ENCODE results near the gene RAB11FIP3.
"Not testable (repeated sequence)": the region's sequence is repeated elsewhere in the genome, so short reads cannot be mapped to it uniquely, and the experiment has no call there.

Gene RAB11FIP3

GRCh38 chr16:425082-425718 is at the start of gene RAB11FIP3:
TSS of gene RAB11FIP3 (plus strand) at chr16:425649. CDS start at chr16:426007, 358 bp downstream.
- DNase-seq: peak; percentile 86

GRCh38 chr16:375927-376816 is 49.3 kb upstream of the RAB11FIP3 start:
- no peak for DNase-seq

- DNase-seq: no peak
These were observed 48.5 kb upstream of the RAB11FIP3 start for GRCh38 chr16:376817-377418.

GRCh38 chr16:377419-377951 is 48.0 kb upstream of the RAB11FIP3 start:
- no peak for DNase-seq

GRCh38 chr16:378113-378820 is 47.2 kb upstream of the RAB11FIP3 start:
- DNase-seq: not testable (repeated sequence)

GRCh38 chr16:378821-379182 is 46.6 kb upstream of the RAB11FIP3 start:
- DNase-seq: no peak

- DNase-seq: no peak
These were observed 46.1 kb upstream of the RAB11FIP3 start for GRCh38 chr16:379183-379960.

- no peak for DNase-seq
These were observed 45.3 kb upstream of the RAB11FIP3 start for GRCh38 chr16:379961-380761.

GRCh38 chr16:380762-381011 is 44.8 kb upstream of the RAB11FIP3 start:
- no peak for DNase-seq

- peak; percentile 35 for DNase-seq
These were observed 44.2 kb upstream of the RAB11FIP3 start for GRCh38 chr16:381012-381788.

GRCh38 chr16:381789-382717 is 43.4 kb upstream of the RAB11FIP3 start, which contains the start of gene PGAP6:
TSS of gene PGAP6 (minus strand) at chr16:381978. CDS start at chr16:381821, 157 bp downstream.
- DNase-seq: peak; percentile 64

GRCh38 chr16:383326-384051 is 42.0 kb upstream of the RAB11FIP3 start:
- DNase-seq: peak; percentile 53

- DNase-seq: no peak
These were observed 38.8 kb upstream of the RAB11FIP3 start for GRCh38 chr16:386641-387156.

- not testable (repeated sequence) for DNase-seq
These were observed 37.4 kb upstream of the RAB11FIP3 start for GRCh38 chr16:387761-388666.

- no peak for DNase-seq
These were observed 36.1 kb upstream of the RAB11FIP3 start for GRCh38 chr16:389352-389751.

GRCh38 chr16:391885-392335 is 33.5 kb upstream of the RAB11FIP3 start:
- DNase-seq: peak; percentile 85

- no peak for DNase-seq
These were observed 32.9 kb upstream of the RAB11FIP3 start for GRCh38 chr16:392450-393030.

Measured in activated naive CD4-positive, alpha-beta T cell treated with Interleukin-2 at 50 U/mL for 16 hours (primary cell).